CD4-positive, alpha-beta T cell (primary cell): ENCODE measurements around the gene ADIPOR2. TPM values are rescaled to one million over a fixed set of nuclear protein-coding genes. Genes with fewer than 3 reads are reported as not detected.

ENCODE experiments used
- ATAC-seq: fragments of 200-7000 bp; cut with Tn5 transposase; one replicate; pipeline ENCODE4 v1.10.0; 2022; ENCODE audit warnings: mild to moderate bottlenecking; ENCODE audit not compliant: poor library complexity
- CTCF ChIA-PET: fragments of 350-600 bp; sonication (Branson Sonifier 250); formaldehyde crosslinking; loops from one replicate; lab custom pipeline; 2021; ENCODE audit warnings: antibody characterized with exemption, inconsistent platforms; lab: Charles Lee
- POLR2A ChIA-PET: fragments of 350-600 bp; sonication (Branson Sonifier 250); formaldehyde crosslinking; loops from one replicate; lab custom pipeline; 2021; ENCODE audit warnings: antibody characterized with exemption, inconsistent platforms; lab: Charles Lee
- DNase-seq, 14 experiments: peaks; one replicate each; pipeline ENCODE4 v3.0.0-alpha.2; 2013 to 2020; ENCODE audit warnings: mixed read lengths in 2 of 14
- H3K27ac ChIP-seq, 2 donors: one replicate each; pipeline versions ENCODE4 v1.5.1 to v1.7.0; 2013; ENCODE audit warnings: low read length in 2 of 2, low read depth in 1 of 2, mild to moderate bottlenecking in 1 of 2
- H3K27me3 ChIP-seq, 2 experiments: 1 replicate in 1 of 2; 2 replicates in 1 of 2; pipeline versions ENCODE4 v1.6.1 to v1.7.0; 2013; ENCODE audit warnings: low read length in 2 of 2, control low read depth in 1 of 2, mild to moderate bottlenecking in 1 of 2, moderate library complexity in 1 of 2; ENCODE audit not compliant: insufficient read depth in 2 of 2, control insufficient read depth in 1 of 2
- H3K36me3 ChIP-seq: one replicate; pipeline ENCODE4 v1.6.1; 2013; ENCODE audit warnings: low read length, control low read depth; ENCODE audit not compliant: insufficient read depth
- H3K4me1 ChIP-seq: one replicate; pipeline ENCODE4 v1.6.1; 2013; ENCODE audit warnings: low read length, control low read depth; ENCODE audit not compliant: insufficient read depth
- H3K4me3 ChIP-seq: one replicate; pipeline ENCODE4 v1.5.1; 2013; ENCODE audit warnings: mild to moderate bottlenecking, low read length, moderate library complexity
- H3K9me3 ChIP-seq, 2 experiments: 1 replicate in 1 of 2; 2 replicates in 1 of 2; pipeline versions ENCODE4 v1.6.1 to v1.7.0; 2013; ENCODE audit warnings: low read length in 2 of 2, mild to moderate bottlenecking in 2 of 2, control low read depth in 1 of 2, moderate library complexity in 1 of 2; ENCODE audit not compliant: control insufficient read depth in 1 of 2, insufficient read depth in 1 of 2
- H3K27ac Mint-ChIP-seq: one replicate; pipeline ENCODE4 v1.8.0; 2020; ENCODE audit warnings: mixed read lengths
- H3K27me3 Mint-ChIP-seq: one replicate; pipeline ENCODE4 v1.8.0; 2021; ENCODE audit warnings: mixed read lengths
- H3K36me3 Mint-ChIP-seq: one replicate; pipeline ENCODE4 v1.8.0; 2021; ENCODE audit warnings: low read depth, mixed read lengths
- H3K4me1 Mint-ChIP-seq: one replicate; pipeline ENCODE4 v1.8.0; 2021; ENCODE audit warnings: low read depth, mixed read lengths
- H3K4me3 Mint-ChIP-seq: one replicate; pipeline ENCODE4 v1.8.0; 2020; ENCODE audit warnings: mild to moderate bottlenecking, mixed read lengths
- H3K9me3 Mint-ChIP-seq: one replicate; pipeline ENCODE4 v1.8.0; 2020; ENCODE audit warnings: mixed read lengths
- CTCF ChIP-seq: fragments of 200-600 bp; IDR thresholded peaks from one replicate; pipeline ENCODE4 v1.8.0; 2022; ENCODE audit warnings: antibody characterized with exemption, mild to moderate bottlenecking
- intact Hi-C, 2 experiments: fragments of 100-400 bp; cut with DNase I in 1 of 2; cut with micrococcal nuclease in 1 of 2; formaldehyde crosslinking; loops; one replicate each; pipeline versions ENCODE4 v1.15.1 to v1.9.0; 2023 to 2025; cut with DNase I, micrococcal nuclease
- total RNA-seq, 174 experiments: library from RNA in 2 of 174; stranded (reverse) in 2 of 174; gene quantifications; one replicate each; pipeline ENCODE4 v1.2.3 and lab custom pipeline; 2021 to 2026

The ADIPOR2 gene
- total RNA-seq, 2 experiments from 2014 or later: 12.5 to 12.6 TPM

GRCh38 chr12:1795785-1796514 is 105.1 kb downstream of the ADIPOR2 start:
- ChIA-PET POLR2A (interaction anchor here (0.6 to 3.3 kb wide), 9 partner anchors 10 to 144 kb away, joined by 3 to 50 read pairs (median 5); partner anchors contain the start of gene ADIPOR2), CTCF (interaction anchor here (0.6 to 5.1 kb wide), 15 partner anchors 11 to 679 kb away, joined by 3 to 122 read pairs (median 4); no protein-coding TSS in a partner anchor)
- peak overlapping the region; percentile 93 for H3K27ac Mint-ChIP-seq
- peaks cover 20% of the 10 kb centered on the region for H3K4me1 Mint-ChIP-seq
- H3K36me3 Mint-ChIP-seq: no peaks in the 10 kb centered on the region
- DNase-seq (peak; percentile 87 to 98 (median 94)), ATAC-seq (peak; percentile 95)
- Histone ChIP-seq H3K36me3 (no peaks in the 10 kb centered on the region), H3K27me3 (no peaks in the 10 kb centered on the region), H3K4me1 (peaks cover 32% of the 10 kb centered on the region), H3K27ac (peak overlapping the region; percentile 61 to 78), H3K9me3 (no peaks in the 10 kb centered on the region), H3K4me3 (peak overlapping the region; percentile 86)
- peak overlapping the region; percentile 95 for H3K4me3 Mint-ChIP-seq
- H3K27me3 Mint-ChIP-seq: no peaks in the 10 kb centered on the region
- H3K9me3 Mint-ChIP-seq: no peaks in the 10 kb centered on the region
- peak; percentile 75 for TF ChIP-seq CTCF
- intact Hi-C loops: loop anchor here (1.0 to 10.0 kb wide), 11 partner anchors 8 to 1956 kb away; partner anchors contain the start of genes CRACR2A (in 1 of the 2), DCP1B (in 1 of the 2) and FKBP4 (in 1 of the 2)

GRCh38 chr12:1796515-1797010 is 105.7 kb downstream of the ADIPOR2 start:
- Mint-ChIP-seq H3K9me3 (no peaks in the 10 kb centered on the region), H3K36me3 (no peaks in the 10 kb centered on the region), H3K27me3 (no peaks in the 10 kb centered on the region), H3K4me1 (peaks cover 14% of the 10 kb centered on the region), H3K4me3 (peak overlapping the region; percentile 95), H3K27ac (peak overlapping the region; percentile 93)
- ChIA-PET CTCF (interaction anchor here (1.3 to 5.1 kb wide), 5 partner anchors 136 to 238 kb away, joined by 7 to 122 read pairs (median 13); no protein-coding TSS in a partner anchor), POLR2A (interaction anchor here (0.6 to 3.3 kb wide), 8 partner anchors 105 to 238 kb away, joined by 3 to 50 read pairs (median 6); partner anchors contain the start of gene ADIPOR2)
- Histone ChIP-seq H3K27me3 (no peaks in the 10 kb centered on the region), H3K9me3 (no peaks in the 10 kb centered on the region), H3K36me3 (no peaks in the 10 kb centered on the region), H3K4me3 (peak overlapping the region; percentile 86), H3K4me1 (peaks cover 26% of the 10 kb centered on the region), H3K27ac (peak overlapping the region; percentile 61 to 78)
- DNase-seq: peak in 12 of 14 experiments; percentile 24 to 73 (median 45)
- ATAC-seq: peak; percentile 49
- TF ChIP-seq CTCF: no peak
- intact Hi-C loops: loop anchor here (1.0 to 10.0 kb wide), 11 partner anchors 8 to 1956 kb away; partner anchors contain the start of genes CRACR2A (in 1 of the 2), DCP1B (in 1 of the 2) and FKBP4 (in 1 of the 2)
